GM19239 (cell line): ENCODE data around the gene ENPP7.

Experiments used
- DNase-seq: peaks from one replicate; pipeline ENCODE4 v3.0.0; 2011; ENCODE audit warnings: low spot score; ENCODE audit not compliant: insufficient read length
- FAIRE-seq: peaks from 2 replicates; lab custom pipeline; 2011; peaks lifted over from hg19 to GRCh38; lab: Jason Lieb, UNC

Gene ENPP7

GRCh38 chr17:79702034-79702433, 28.7 kb upstream of the ENPP7 start:
- DNase-seq = no peak
- no peak for FAIRE-seq

- FAIRE-seq = no peak
Measured at GRCh38 chr17:79702550-79703236, 28.1 kb upstream of the ENPP7 start.

GRCh38 chr17:79704691-79705090, 26.1 kb upstream of the ENPP7 start:
- FAIRE-seq (no peak), DNase-seq (no peak)

More at GRCh38 chr17:79702550-79703236, 28.1 kb upstream of the ENPP7 start:
- DNase-seq = no peak

GRCh38 chr17:79705674-79706073, 25.1 kb upstream of the ENPP7 start:
- no peak for DNase-seq
- no peak for FAIRE-seq

- FAIRE-seq (no peak), DNase-seq (no peak)
Measured at GRCh38 chr17:79706931-79707850, 23.6 kb upstream of the ENPP7 start.

GRCh38 chr17:79707931-79708891, 22.5 kb upstream of the ENPP7 start:
- DNase-seq (peak; percentile 76), FAIRE-seq (peak; percentile 85)

- DNase-seq = no peak
- FAIRE-seq = no peak
Measured at GRCh38 chr17:79711715-79712305, 18.9 kb upstream of the ENPP7 start.

GRCh38 chr17:79713391-79713790, 17.4 kb upstream of the ENPP7 start:
- FAIRE-seq = no peak
- DNase-seq = no peak

GRCh38 chr17:79714176-79715097, 16.3 kb upstream of the ENPP7 start:
- DNase-seq (no peak), FAIRE-seq (no peak)

GRCh38 chr17:79715098-79715942, 15.4 kb upstream of the ENPP7 start:
- FAIRE-seq (no peak), DNase-seq (no peak)

- FAIRE-seq (no peak), DNase-seq (no peak)
Measured at GRCh38 chr17:79715943-79716797, 14.6 kb upstream of the ENPP7 start.

- FAIRE-seq (no peak), DNase-seq (no peak)
Measured at GRCh38 chr17:79720705-79721292, 9.9 kb upstream of the ENPP7 start.

- DNase-seq = no peak
- no peak for FAIRE-seq
Measured at GRCh38 chr17:79721993-79722671, 8.6 kb upstream of the ENPP7 start.

- no peak for FAIRE-seq
- DNase-seq = no peak
Measured at GRCh38 chr17:79722787-79723186, 8.0 kb upstream of the ENPP7 start.

GRCh38 chr17:79728169-79728907, 2.4 kb upstream of the ENPP7 start:
- DNase-seq (peak; percentile 98), FAIRE-seq (peak; percentile 96)
